Heart left ventricle (tissue), 13 donors: ENCODE data around the gene PRDM16.

Source experiments
- POLR2A ChIP-seq, 2 donors: fragments of 450-650 bp; IDR thresholded peaks; one replicate each; pipeline ENCODE4 v1.6.1; 2017; ENCODE audit warnings: antibody characterized with exemption in 2 of 2, mild to moderate bottlenecking in 2 of 2, moderate library complexity in 2 of 2
- TF ChIP-seq, protein P1 (sequence below), 12 donors: fragments of 200-600 bp; sonication (generic) in 4 of 12; IDR thresholded peaks; one replicate each; pipeline versions ENCODE4 v1.5.0 to v1.8.0; 2018 to 2022; ENCODE audit warnings: antibody characterized with exemption in 12 of 12, mild to moderate bottlenecking in 5 of 12
- donor health status: ischemic (EF 13 %, LVEDD 7.1; RV severe dilation, severe dysfunction).
- donor health status: DM: no; HTN: yes; CAD: no.
- donor health status: DM: no; HTN: no; CAD: no.
- donor health status: ischemic (EF 25% LVEDD 6.9; RV normal size, moderate dysfunction).
- donor health status: ischemic (EF 25% LVEDD 5.7; RV mildly dilated, moderate dysfunction).
- donor health status: ischemic (EF 35%, LVEDD 5.7; RV mildly dilated, moderate dysfunction).
- donor health status: nonischemic (EF 11% LVEDD 7.7; RV severe dilation, severe dysfunction).
- donor health status: DM: yes; HTN: yes; CAD: no.
- donor health status: PGD.
- donor health status: ischemic (EF 29% LVEDD 5.4; RV normal size, mild dysfunction).
- donor health status: nonischemic (EF 23%, LVEDD 6.1; RV moderate dilation, normal function).

DNA sequence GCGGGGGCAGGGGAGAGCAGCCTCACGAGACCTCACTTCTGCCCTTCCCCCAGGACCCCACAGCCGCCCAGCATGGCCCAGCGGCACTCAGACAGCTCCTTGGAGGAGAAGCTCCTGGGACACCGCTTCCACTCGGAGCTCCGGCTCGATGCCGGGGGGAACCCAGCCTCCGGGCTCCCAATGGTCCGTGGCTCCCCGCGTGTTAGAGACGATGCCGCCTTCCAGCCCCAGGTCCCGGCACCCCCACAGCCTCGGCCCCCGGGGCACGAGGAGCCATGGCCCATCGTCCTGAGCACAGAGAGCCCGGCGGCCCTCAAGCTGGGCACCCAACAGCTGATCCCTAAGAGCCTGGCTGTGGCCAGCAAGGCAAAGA, 394.0 kb downstream of the PRDM16 start:
- no peak for TF ChIP-seq POLR2A (IDR thresholded peaks at IDR 0.05)
- TF ChIP-seq, protein P1, sequence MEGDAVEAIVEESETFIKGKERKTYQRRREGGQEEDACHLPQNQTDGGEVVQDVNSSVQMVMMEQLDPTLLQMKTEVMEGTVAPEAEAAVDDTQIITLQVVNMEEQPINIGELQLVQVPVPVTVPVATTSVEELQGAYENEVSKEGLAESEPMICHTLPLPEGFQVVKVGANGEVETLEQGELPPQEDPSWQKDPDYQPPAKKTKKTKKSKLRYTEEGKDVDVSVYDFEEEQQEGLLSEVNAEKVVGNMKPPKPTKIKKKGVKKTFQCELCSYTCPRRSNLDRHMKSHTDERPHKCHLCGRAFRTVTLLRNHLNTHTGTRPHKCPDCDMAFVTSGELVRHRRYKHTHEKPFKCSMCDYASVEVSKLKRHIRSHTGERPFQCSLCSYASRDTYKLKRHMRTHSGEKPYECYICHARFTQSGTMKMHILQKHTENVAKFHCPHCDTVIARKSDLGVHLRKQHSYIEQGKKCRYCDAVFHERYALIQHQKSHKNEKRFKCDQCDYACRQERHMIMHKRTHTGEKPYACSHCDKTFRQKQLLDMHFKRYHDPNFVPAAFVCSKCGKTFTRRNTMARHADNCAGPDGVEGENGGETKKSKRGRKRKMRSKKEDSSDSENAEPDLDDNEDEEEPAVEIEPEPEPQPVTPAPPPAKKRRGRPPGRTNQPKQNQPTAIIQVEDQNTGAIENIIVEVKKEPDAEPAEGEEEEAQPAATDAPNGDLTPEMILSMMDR (IDR thresholded peaks at IDR 0.05): no peak
